Thoracic aorta (tissue), 2 donors: ENCODE data around the gene OXCT1. TPM values are rescaled to one million over a fixed set of nuclear protein-coding genes. Genes with fewer than 3 reads are reported as not detected.

Experiments
- ATAC-seq: fragments of 150-250 bp; one replicate; pipeline ENCODE4 v1.8.0; 2017; ENCODE audit warnings: low read depth; ENCODE audit not compliant: insufficient number of reproducible peaks, low FRiP score
- DNase-seq: peaks from one replicate; pipeline ENCODE4 v3.0.0-alpha.2; 2020; ENCODE audit warnings: low spot score
- H3K27ac ChIP-seq, 2 donors: fragments of 200-600 bp; sonication (generic); 1 replicate in 1 of 2; 2 replicates in 1 of 2; pipeline ENCODE4 v1.5.1; 2016; ENCODE audit warnings: mild to moderate bottlenecking in 2 of 2, moderate library complexity in 2 of 2
- H3K27me3 ChIP-seq: fragments of 200-600 bp; sonication (generic); replicated peaks from 2 replicates; pipeline ENCODE4 v1.6.0; 2016; ENCODE audit warnings: mild to moderate bottlenecking; ENCODE audit not compliant: insufficient read depth
- H3K36me3 ChIP-seq: fragments of 200-600 bp; sonication (generic); one replicate; pipeline ENCODE4 v1.5.1; 2016
- H3K4me1 ChIP-seq, 2 donors: fragments of 200-600 bp; sonication (generic); 1 replicate in 1 of 2; 2 replicates in 1 of 2; pipeline versions ENCODE4 v1.5.1 to v1.6.0; 2016; ENCODE audit warnings: low read depth in 2 of 2, mild to moderate bottlenecking in 1 of 2; ENCODE audit not compliant: control insufficient read depth in 1 of 2
- H3K4me3 ChIP-seq: fragments of 200-600 bp; sonication (generic); 2 replicates; pipeline ENCODE4 v1.5.1; 2016; ENCODE audit warnings: mild to moderate bottlenecking
- H3K9me3 ChIP-seq: fragments of 200-600 bp; sonication (generic); 2 replicates; pipeline ENCODE4 v1.5.1; 2016
- total RNA-seq, 2 donors: library from RNA; depleted of rRNA; stranded (reverse); fragments of >200 nt; gene quantifications; one replicate each; pipeline versions ENCODE4 v1.1.0 to v1.2.3, GENCODE V29; 2016
- TF ChIP-seq, protein P1 (sequence below): fragments of 200-600 bp; sonication (generic); IDR thresholded peaks from one replicate; pipeline ENCODE4 v1.5.1; 2019; ENCODE audit warnings: antibody characterized with exemption

OXCT1 gene
- total RNA-seq, 2 donors from 2014 or later = 19.6 to 30.6 TPM

DNA sequence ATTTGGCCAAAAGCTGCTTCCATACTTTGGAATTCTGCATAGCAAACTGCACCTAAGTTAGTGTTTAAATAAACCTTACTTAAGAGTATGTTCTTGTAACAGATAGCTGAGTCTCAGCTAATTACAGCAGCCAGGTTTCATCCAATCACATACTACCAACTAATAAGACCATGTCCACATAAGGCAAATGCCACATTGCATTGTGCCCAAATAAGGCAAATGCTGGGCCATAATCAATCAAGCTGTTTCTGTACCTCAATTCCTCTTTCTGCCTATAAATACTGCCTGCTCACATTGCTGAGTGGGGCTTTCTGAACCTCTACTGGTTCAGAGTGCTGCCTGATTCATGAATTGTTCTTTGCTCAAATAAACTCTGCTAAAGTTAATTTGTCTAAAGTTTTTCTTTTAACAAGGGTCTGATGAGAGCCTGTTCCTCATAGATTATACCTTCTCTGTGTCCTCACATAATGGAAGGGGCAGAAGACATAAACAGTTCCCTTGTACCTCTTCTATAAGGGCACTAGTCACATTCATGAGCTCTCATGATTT lies 4.4 kb upstream of the OXCT1 start:
- no peak overlapping the region for H3K27ac ChIP-seq
- no peak for DNase-seq
- H3K27me3 ChIP-seq = no peaks in the 10 kb centered on the region

DNA sequence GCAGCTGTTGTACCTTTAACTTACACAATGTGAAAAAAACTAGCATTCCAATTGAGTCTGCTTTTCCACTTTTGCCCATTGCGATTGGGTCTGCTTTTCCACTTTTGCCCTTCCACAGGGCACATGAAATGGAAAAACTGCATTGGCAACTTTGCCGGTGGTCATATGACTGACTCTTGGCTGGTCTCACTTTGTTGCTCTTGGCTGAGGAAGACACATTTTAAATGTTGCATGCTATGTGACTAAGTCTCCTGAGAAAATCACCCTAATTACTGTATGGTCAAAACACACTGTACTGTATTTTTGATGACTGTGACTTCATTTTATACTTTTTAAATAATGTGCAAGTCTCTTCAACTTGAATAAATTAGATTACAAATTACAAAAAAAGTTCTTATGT lies 1.6 kb upstream of the OXCT1 start:
- ATAC-seq (peak; percentile 75), DNase-seq (no peak)
- Histone ChIP-seq H3K4me3 (no peak overlapping the region), H3K9me3 (no peaks in the 10 kb centered on the region), H3K36me3 (no peaks in the 10 kb centered on the region), H3K27ac (peak overlapping the region; percentile 99), H3K27me3 (no peaks in the 10 kb centered on the region), H3K4me1 (peaks cover 0 to 36% of the 10 kb centered on the region in 2 donors)
- TF ChIP-seq, protein P1, sequence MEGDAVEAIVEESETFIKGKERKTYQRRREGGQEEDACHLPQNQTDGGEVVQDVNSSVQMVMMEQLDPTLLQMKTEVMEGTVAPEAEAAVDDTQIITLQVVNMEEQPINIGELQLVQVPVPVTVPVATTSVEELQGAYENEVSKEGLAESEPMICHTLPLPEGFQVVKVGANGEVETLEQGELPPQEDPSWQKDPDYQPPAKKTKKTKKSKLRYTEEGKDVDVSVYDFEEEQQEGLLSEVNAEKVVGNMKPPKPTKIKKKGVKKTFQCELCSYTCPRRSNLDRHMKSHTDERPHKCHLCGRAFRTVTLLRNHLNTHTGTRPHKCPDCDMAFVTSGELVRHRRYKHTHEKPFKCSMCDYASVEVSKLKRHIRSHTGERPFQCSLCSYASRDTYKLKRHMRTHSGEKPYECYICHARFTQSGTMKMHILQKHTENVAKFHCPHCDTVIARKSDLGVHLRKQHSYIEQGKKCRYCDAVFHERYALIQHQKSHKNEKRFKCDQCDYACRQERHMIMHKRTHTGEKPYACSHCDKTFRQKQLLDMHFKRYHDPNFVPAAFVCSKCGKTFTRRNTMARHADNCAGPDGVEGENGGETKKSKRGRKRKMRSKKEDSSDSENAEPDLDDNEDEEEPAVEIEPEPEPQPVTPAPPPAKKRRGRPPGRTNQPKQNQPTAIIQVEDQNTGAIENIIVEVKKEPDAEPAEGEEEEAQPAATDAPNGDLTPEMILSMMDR = no peak

More for the DNA sequence above, 4.4 kb upstream of the OXCT1 start:
- TF ChIP-seq, protein P1 = no peak
- Histone ChIP-seq H3K9me3 (no peaks in the 10 kb centered on the region), H3K4me3 (no peak overlapping the region), H3K4me1 (peaks cover 0 to 18% of the 10 kb centered on the region in 2 donors), H3K36me3 (no peaks in the 10 kb centered on the region)
- ATAC-seq = no peak

DNA sequence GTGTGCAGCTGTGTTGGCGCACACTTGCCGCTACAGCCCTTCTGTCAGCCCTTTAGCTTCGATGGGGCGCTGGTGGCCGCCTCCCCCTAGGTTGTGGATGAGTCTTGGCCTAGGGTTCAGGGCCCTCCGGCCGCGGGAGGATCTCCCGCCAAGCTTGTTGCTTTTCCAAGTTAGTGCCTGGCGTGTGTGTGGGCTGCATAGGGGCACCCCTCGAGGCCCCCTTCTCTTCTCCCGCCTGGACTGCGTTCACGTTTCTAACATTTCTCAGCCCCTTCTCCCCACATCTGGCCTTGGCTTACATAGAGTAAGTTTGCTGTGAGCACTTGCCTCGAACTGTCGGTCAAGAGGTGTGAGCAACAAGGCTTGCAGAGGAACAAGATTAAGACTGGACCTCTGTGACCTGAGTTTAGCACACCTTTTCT lies 413 bp upstream of the OXCT1 start:
- Histone ChIP-seq H3K4me1 (peaks cover 0 to 36% of the 10 kb centered on the region in 2 donors), H3K27ac (peak overlapping the region; percentile 99), H3K36me3 (no peaks in the 10 kb centered on the region), H3K4me3 (peak overlapping the region; percentile 95), H3K27me3 (no peaks in the 10 kb centered on the region), H3K9me3 (no peaks in the 10 kb centered on the region)
- DNase-seq = no peak
- no peak for ATAC-seq
- TF ChIP-seq, protein P1 = no peak

DNA sequence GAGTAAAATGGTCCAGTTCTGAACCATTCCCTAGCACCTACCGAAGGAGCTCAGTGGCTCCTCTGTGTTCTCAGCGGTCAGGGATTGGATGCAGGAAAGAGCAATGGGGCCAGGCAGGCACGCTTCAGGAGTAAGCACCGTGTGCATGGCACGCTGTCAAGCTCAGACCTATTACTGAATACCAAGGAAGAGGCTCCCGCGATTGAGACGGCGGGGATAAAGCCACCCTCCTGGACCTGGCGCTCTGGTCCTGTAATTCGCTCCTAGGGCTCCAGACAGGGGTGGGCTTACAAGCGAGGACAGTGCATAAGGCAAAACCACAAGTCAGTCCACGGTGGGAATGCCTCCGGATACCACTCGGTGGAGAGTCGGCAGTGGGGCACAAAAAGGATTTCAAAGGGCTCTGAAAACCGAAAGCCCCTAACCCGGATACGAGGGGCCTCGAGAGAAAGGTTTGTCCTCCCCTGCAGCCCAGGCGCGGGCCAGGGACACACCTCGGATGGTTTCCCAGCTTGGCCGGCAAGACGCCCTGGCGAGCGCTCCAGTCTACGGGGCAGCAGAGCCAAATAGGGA lies 988 bp downstream of the OXCT1 start:
- Histone ChIP-seq H3K27ac (peak overlapping the region; percentile 99), H3K27me3 (no peaks in the 10 kb centered on the region), H3K4me3 (peak overlapping the region; percentile 95), H3K4me1 (peaks cover 0 to 45% of the 10 kb centered on the region in 2 donors), H3K9me3 (no peaks in the 10 kb centered on the region), H3K36me3 (no peaks in the 10 kb centered on the region)
- ATAC-seq (no peak), DNase-seq (no peak)
- TF ChIP-seq, protein P1 = no peak

GRCh38 chr5:41863871-41864486 lies 6.2 kb downstream of the OXCT1 start:
- Histone ChIP-seq H3K4me3 (no peak overlapping the region), H3K9me3 (no peaks in the 10 kb centered on the region), H3K27ac (no peak overlapping the region), H3K4me1 (peaks cover 0 to 28% of the 10 kb centered on the region in 2 donors), H3K27me3 (no peaks in the 10 kb centered on the region), H3K36me3 (peaks cover 10% of the 10 kb centered on the region)
- DNase-seq (no peak), ATAC-seq (no peak)
- TF ChIP-seq, protein P1 = no peak
